Osteoblast (primary cell): ENCODE measurements around the gene RGS21. TPM values are rescaled to one million over a fixed set of nuclear protein-coding genes. Genes with fewer than 3 reads are reported as not detected.

ENCODE experiments used
- DNase-seq: peaks from one replicate; pipeline ENCODE4 v3.0.0; 2011; ENCODE audit warnings: low spot score, mixed read lengths; ENCODE audit not compliant: insufficient read length; ENCODE audit errors: missing footprints
- H2AFZ ChIP-seq: 2 replicates; pipeline ENCODE4 v1.6.0; 2011; ENCODE audit warnings: mild to moderate bottlenecking, low read length
- H3K27ac ChIP-seq: 2 replicates; pipeline ENCODE4 v1.5.1; 2011; ENCODE audit warnings: mild to moderate bottlenecking, low read depth, low read length, moderate library complexity
- H3K27me3 ChIP-seq: 2 replicates; pipeline ENCODE4 v1.6.0; 2012; ENCODE audit warnings: mild to moderate bottlenecking, control low read depth, inconsistent platforms, low read length, moderate library complexity; ENCODE audit not compliant: insufficient read depth
- H3K36me3 ChIP-seq: 2 replicates; pipeline ENCODE4 v1.5.1; 2011; ENCODE audit warnings: mild to moderate bottlenecking, low read length, control low read depth, moderate library complexity; ENCODE audit not compliant: insufficient read depth
- H3K4me1 ChIP-seq: 2 replicates; pipeline ENCODE4 v1.5.1; 2011; ENCODE audit warnings: mild to moderate bottlenecking, low read length, control low read depth, moderate library complexity; ENCODE audit not compliant: insufficient read depth
- H3K4me2 ChIP-seq: 2 replicates; pipeline ENCODE4 v1.6.0; 2011; ENCODE audit warnings: mild to moderate bottlenecking, low read length; ENCODE audit not compliant: insufficient read depth
- H3K4me3 ChIP-seq: fragments of 200-600 bp; sonication (generic); 3 replicates; pipeline ENCODE4 v1.5.1; 2012; ENCODE audit warnings: mild to moderate bottlenecking, low read length, inconsistent platforms; ENCODE audit not compliant: insufficient read depth
- H3K79me2 ChIP-seq: 2 replicates; pipeline ENCODE4 v1.6.0; 2012; ENCODE audit warnings: mild to moderate bottlenecking, low read length, control low read depth, inconsistent platforms; ENCODE audit not compliant: insufficient read depth
- H3K9me3 ChIP-seq: 2 replicates; pipeline ENCODE4 v1.5.1; 2011; ENCODE audit warnings: low read depth, low read length, control low read depth
- H4K20me1 ChIP-seq: 2 replicates; pipeline ENCODE4 v1.6.0; 2012; ENCODE audit warnings: mild to moderate bottlenecking, low read length, control low read depth; ENCODE audit not compliant: insufficient read depth
- CTCF ChIP-seq: IDR thresholded peaks from 2 replicates; pipeline ENCODE4 v1.5.1; 2011; ENCODE audit warnings: mild to moderate bottlenecking, low read depth, low read length, moderate library complexity; ENCODE audit errors: extremely low read depth
- total RNA-seq: library from RNA; depleted of rRNA; stranded (reverse); fragments of >200 nt; gene quantifications from 2 replicates; pipeline ENCODE4 v1.2.3, GENCODE V29; 2012

The RGS21 gene
- total RNA-seq, 1 donor, result not detected

GRCh38 chr1:192407206-192407605 is 90.4 kb downstream of the RGS21 start:
- Histone ChIP-seq H3K79me2 (no peaks in the 10 kb centered on the region), H3K27me3 (no peaks in the 10 kb centered on the region), H3K4me3 (no peak overlapping the region), H3K4me2 (no peak overlapping the region), H3K27ac (no peak overlapping the region), H2AFZ (peak overlapping the region; percentile 10), H3K36me3 (no peaks in the 10 kb centered on the region), H3K9me3 (no peaks in the 10 kb centered on the region), H3K4me1 (peaks cover under 1% of the 10 kb centered on the region), H4K20me1 (no peaks in the 10 kb centered on the region)
- DNase-seq, result no peak
- TF ChIP-seq CTCF, result no peak

Other genes with a start within 250 kb of the RGS21 start
- 0.36 and 0.88 TPM in 2 replicates for gene RGS18, start 158.5 kb upstream of the RGS21 start, total RNA-seq